ENCODE results near the gene MYLK. TPM values are rescaled to one million over a fixed set of nuclear protein-coding genes. Genes with fewer than 3 reads are reported as not detected.

MYLK gene
- total and polyA plus RNA-seq, 9 of the 15 experiments (the other 6 are each of a cell fraction or from before 2014, with no cell fraction given): 0.11 to 0.53 (median 0.18) TPM; not detected in 2

GRCh38 chr3:123759871-123760270, 124.3 kb downstream of the MYLK start (continued):
- no peak for TF ChIP-seq CBX1 (IDR thresholded peaks at IDR 0.05; ENCODE audit: low read depth)
- TF ChIP-seq PYGO2 (tag; IDR thresholded peaks at IDR 0.05): no peak

- Histone ChIP-seq H3K4me1 (replicated peaks in 1 of 2; ENCODE audit: control insufficient read depth in 2 of 2, insufficient read depth in 2 of 2, low read length in 2 of 2) (no peaks in the 10 kb centered on the region), H3K36me3 (ENCODE audit: control insufficient read depth, insufficient read depth, low read length) (no peaks in the 10 kb centered on the region), H2AFZ (ENCODE audit: low read depth, low read length) (no peak overlapping the region), H4K20me1 (replicated peaks; ENCODE audit: control insufficient read depth, insufficient read depth, low read length) (no peaks in the 10 kb centered on the region), H3K27ac (ENCODE audit: extremely low read depth, low read depth, low read length) (no peak overlapping the region), H3K27me3 (ENCODE audit: control insufficient read depth in 2 of 2, insufficient read depth in 2 of 2, low read length in 2 of 2) (peaks cover 0 to 6% of the 10 kb centered on the region in 2 experiments; a peak in 2 of 5 replicates), H3K9me3 (replicated peaks; ENCODE audit: control insufficient read depth, insufficient read depth, low read depth, low read length) (no peaks in the 10 kb centered on the region), H3K9me1 (ENCODE audit: control insufficient read depth, insufficient read depth, low read length) (no peaks in the 10 kb centered on the region), H3K4me3 (no peak overlapping the region), H3K79me2 (ENCODE audit: control insufficient read depth, insufficient read depth, low read length) (no peaks in the 10 kb centered on the region), H3K4me2 (ENCODE audit: insufficient read depth, low read length) (no peak overlapping the region), H3K9ac (ENCODE audit: insufficient read depth in 1 of 2, low read depth in 2 of 2, low read length in 2 of 2) (no peak overlapping the region)
- ChIA-PET POLR2A (no interaction called here), CTCF (ENCODE audit: low intra/inter-chr PET ratio) (no interaction called here)
- FAIRE-seq: no peak
- no peak for ATAC-seq
- in situ Hi-C loops (cut with MboI): no loop called here
- BruUV-seq (replicated peaks): no TSS peak
- DNase-seq (ENCODE audit: extremely low read depth in 1 of 4, low spot score in 3 of 4): no peak
- 0% methylated on average over 3 of the region's 3 CpGs for WGBS (ENCODE audit: insufficient coverage, low coverage, missing lambda C conversion rate)
- intact Hi-C loops (cut with micrococcal nuclease): no loop called here
- TF ChIP-seq TEAD4 (IDR thresholded peaks at IDR 0.05; ENCODE audit: low read length): no peak
- no peak for TF ChIP-seq TEAD4 (CRISPR knock-in tag; IDR thresholded peaks at IDR 0.05; ENCODE audit: borderline replicate concordance)
- no peak for TF ChIP-seq MAX (CRISPR knock-in tag; IDR thresholded peaks at IDR 0.05)
- no peak for TF ChIP-seq BCLAF1 (IDR thresholded peaks at IDR 0.05; ENCODE audit: borderline replicate concordance in 1 of 2, control insufficient read depth in 1 of 2, low read depth in 2 of 2, low read length in 1 of 2)
- no peak for TF ChIP-seq ARID3A (IDR thresholded peaks at IDR 0.05; ENCODE audit: borderline replicate concordance, low read depth, low read length)
- no peak for TF ChIP-seq RBM22 (IDR thresholded peaks at IDR 0.05; ENCODE audit: low read depth, low read length, poor library complexity, severe bottlenecking)
- no peak for TF ChIP-seq NRF1 (conservative IDR thresholded peaks at IDR 0.05 in 1 of 2, IDR thresholded peaks at IDR 0.05 in 1 of 2)
- no peak for TF ChIP-seq ZNF274 (IDR thresholded peaks at IDR 0.05; ENCODE audit: borderline replicate concordance, low read depth, low read length)
- TF ChIP-seq NONO (IDR thresholded peaks at IDR 0.05; ENCODE audit: low read depth in 2 of 2, low read length in 1 of 2): no peak
- TF ChIP-seq ERF (CRISPR knock-in tag; IDR thresholded peaks at IDR 0.05): no peak
- TF ChIP-seq ZNF551 (CRISPR knock-in tag; IDR thresholded peaks at IDR 0.05): no peak
- no peak for TF ChIP-seq CC2D1A (IDR thresholded peaks at IDR 0.05)
- TF ChIP-seq TAF9B (IDR thresholded peaks at IDR 0.05; ENCODE audit: partially characterized antibody): no peak
- TF ChIP-seq ZNF121 (CRISPR knock-in tag; conservative IDR thresholded peaks at IDR 0.05): no peak
- no peak for TF ChIP-seq EHMT2 (IDR thresholded peaks at IDR 0.05)
- TF ChIP-seq HDAC6 (IDR thresholded peaks at IDR 0.05; ENCODE audit: low read depth, low read length): no peak
Observed at GRCh38 chr3:123759311-123759710, 124.8 kb downstream of the MYLK start.

Measured in K562 (cell line).